IMR-90 (cell line): Measurements from ENCODE around the gene EHHADH. TPM values are rescaled to one million over a fixed set of nuclear protein-coding genes. Genes with fewer than 3 reads are reported as not detected.

Experiments used
- ATAC-seq: fragments of 200-7000 bp; cut with Tn5 transposase; 2 replicates; pipeline ENCODE4 v1.9.1; 2020; ENCODE audit warnings: low read depth, mild to moderate bottlenecking, moderate library complexity
- BruUV-seq: library from RNA; stranded (reverse); fragments of 400-500 nt; replicated peaks from 2 replicates; lab custom pipeline; 2021; lab: Mats Ljungman, UMichigan
- CTCF ChIA-PET: fragments of 300-600 bp; formaldehyde crosslinking; extraction: SDS; loops from one replicate; lab custom pipeline; 2021; ENCODE audit warnings: antibody characterized with exemption; lab: Yijun Ruan, JAX
- POLR2A ChIA-PET: fragments of 300-600 bp; sonication (Branson Sonifier 250); formaldehyde crosslinking; loops from one replicate; lab custom pipeline; 2022; ENCODE audit warnings: antibody characterized with exemption; ENCODE audit not compliant: unreplicated experiment; lab: Charles Lee
- DNase-seq: peaks from one replicate; pipeline ENCODE4 v3.0.0; 2013
- H2AFZ ChIP-seq: replicated peaks from 2 replicates; pipeline ENCODE3; 2013; ENCODE audit warnings: low read length, mild to moderate bottlenecking; ENCODE audit not compliant: poor library complexity
- H2AK5ac ChIP-seq: 2 replicates; pipeline ENCODE4 v1.6.1; 2013; ENCODE audit warnings: low read depth, low read length, inconsistent platforms
- H2AK9ac ChIP-seq: replicated peaks from 2 replicates; pipeline ENCODE3; 2013; ENCODE audit warnings: mild to moderate bottlenecking, low read depth, low read length, moderate library complexity; ENCODE audit not compliant: poor library complexity
- H2BK120ac ChIP-seq: 2 replicates; pipeline ENCODE4 v1.6.1; 2013; ENCODE audit warnings: low read depth, low read length, inconsistent platforms
- H2BK15ac ChIP-seq: 3 replicates; pipeline ENCODE4 v1.6.1; 2013; ENCODE audit warnings: low read depth, low read length, inconsistent platforms
- H2BK20ac ChIP-seq: 2 replicates; pipeline ENCODE4 v1.6.1; 2013; ENCODE audit warnings: low read depth, mild to moderate bottlenecking, inconsistent platforms, low read length, moderate library complexity
- H2BK5ac ChIP-seq: 2 replicates; pipeline ENCODE4 v1.6.1; 2013; ENCODE audit warnings: mild to moderate bottlenecking, low read depth, low read length, inconsistent platforms; ENCODE audit not compliant: poor library complexity, severe bottlenecking
- H3K14ac ChIP-seq: replicated peaks from 2 replicates; pipeline ENCODE4 v1.6.1; 2013; ENCODE audit warnings: low read depth, low read length, inconsistent platforms
- H3K18ac ChIP-seq: 2 replicates; pipeline ENCODE4 v1.6.1; 2013; ENCODE audit warnings: low read depth, low read length, control low read depth
- H3K23ac ChIP-seq: 2 replicates; pipeline ENCODE4 v1.6.1; 2013; ENCODE audit warnings: low read depth, low read length, inconsistent platforms
- H3K27ac ChIP-seq: 2 replicates; pipeline ENCODE4 v1.5.1; 2013; ENCODE audit warnings: mild to moderate bottlenecking, control low read depth, low read length; ENCODE audit not compliant: insufficient read depth
- H3K27me3 ChIP-seq: 2 replicates; pipeline ENCODE4 v1.6.1; 2013; ENCODE audit warnings: low read length; ENCODE audit not compliant: control insufficient read depth, insufficient read depth
- H3K36me3 ChIP-seq: 2 replicates; pipeline ENCODE4 v1.6.1; 2013; ENCODE audit warnings: low read length, mixed read lengths; ENCODE audit not compliant: control insufficient read depth, insufficient read depth
- H3K4ac ChIP-seq: 2 replicates; pipeline ENCODE4 v1.6.1; 2013; ENCODE audit warnings: low read depth, low read length, inconsistent platforms
- H3K4me1 ChIP-seq: 2 replicates; pipeline ENCODE4 v1.6.1; 2013; ENCODE audit warnings: low read length, mixed read lengths; ENCODE audit not compliant: control insufficient read depth, insufficient read depth
- H3K4me2 ChIP-seq: 2 replicates; pipeline ENCODE4 v1.6.1; 2013; ENCODE audit warnings: low read depth, mild to moderate bottlenecking, control low read depth, low read length, moderate library complexity
- H3K4me3 ChIP-seq: 2 replicates; pipeline ENCODE4 v1.5.1; 2013; ENCODE audit warnings: low read depth, mild to moderate bottlenecking, control low read depth, low read length, moderate library complexity; ENCODE audit not compliant: insufficient read depth
- H3K56ac ChIP-seq: 2 replicates; pipeline ENCODE4 v1.6.1; 2013; ENCODE audit warnings: low read length, inconsistent platforms; ENCODE audit not compliant: insufficient read depth; ENCODE audit errors: extremely low read depth
- H3K79me1 ChIP-seq, 2 experiments: 2 replicates each; pipeline ENCODE4 v1.6.1; 2013; ENCODE audit warnings: low read length in 2 of 2, inconsistent platforms in 1 of 2, low read depth in 1 of 2
- H3K9ac ChIP-seq: 2 replicates; pipeline ENCODE4 v1.6.1; 2013; ENCODE audit warnings: low read depth, low read length, control low read depth
- H3K9me1 ChIP-seq: 2 replicates; pipeline ENCODE4 v1.6.1; 2013; ENCODE audit warnings: low read length, inconsistent platforms; ENCODE audit not compliant: insufficient read depth
- H3K9me3 ChIP-seq: 2 replicates; pipeline ENCODE4 v1.6.1; 2013; ENCODE audit warnings: low read length; ENCODE audit not compliant: control insufficient read depth, insufficient read depth
- H4K20me1 ChIP-seq: 2 replicates; pipeline ENCODE4 v1.6.1; 2013; ENCODE audit warnings: low read length, inconsistent platforms; ENCODE audit not compliant: insufficient read depth
- H4K5ac ChIP-seq: 2 replicates; pipeline ENCODE4 v1.6.1; 2013; ENCODE audit warnings: mild to moderate bottlenecking, low read depth, low read length, control low read depth
- H4K8ac ChIP-seq, 2 experiments: 2 replicates each; pipeline ENCODE4 v1.6.1; 2013; ENCODE audit warnings: low read depth in 2 of 2, low read length in 2 of 2, control low read depth in 1 of 2, inconsistent platforms in 1 of 2
- H4K91ac ChIP-seq: 2 replicates; pipeline ENCODE4 v1.6.1; 2013; ENCODE audit warnings: low read depth, low read length, inconsistent platforms; ENCODE audit not compliant: insufficient read depth
- BHLHE40 ChIP-seq: fragments of 150-350 bp; IDR thresholded peaks from 2 replicates; pipeline ENCODE4 v1.6.1; 2016; ENCODE audit warnings: mild to moderate bottlenecking, low read depth, low read length
- CEBPB ChIP-seq: IDR thresholded peaks from 2 replicates; pipeline ENCODE4 v1.6.1; 2012; ENCODE audit warnings: low read depth, low read length, improper control_type of control experiment
- CHD1 ChIP-seq: IDR thresholded peaks from 2 replicates; pipeline ENCODE4 v1.6.1; 2012; ENCODE audit warnings: low read depth, low read length, improper control_type of control experiment
- CTCF ChIP-seq: conservative IDR thresholded peaks from 2 replicates; pipeline ENCODE4 v1.5.1; 2012; ENCODE audit warnings: mild to moderate bottlenecking, low read depth, low read length, improper control_type of control experiment
- ELK1 ChIP-seq: fragments of 150-350 bp; IDR thresholded peaks from 2 replicates; pipeline ENCODE4 v1.6.1; 2016; ENCODE audit warnings: low read depth, mild to moderate bottlenecking, low read length, moderate library complexity, borderline replicate concordance
- FOS ChIP-seq: fragments of 150-350 bp; IDR thresholded peaks from 2 replicates; pipeline ENCODE4 v1.6.1; 2016; ENCODE audit warnings: low read depth, low read length
- MAFK ChIP-seq: IDR thresholded peaks from 2 replicates; pipeline ENCODE4 v1.6.1; 2012; ENCODE audit warnings: low read depth, low read length, improper control_type of control experiment
- MAZ ChIP-seq: IDR thresholded peaks from 2 replicates; pipeline ENCODE4 v1.6.1; 2012; ENCODE audit warnings: low read depth, mild to moderate bottlenecking, low read length, improper control_type of control experiment, moderate library complexity, borderline replicate concordance
- MXI1 ChIP-seq: IDR thresholded peaks from 2 replicates; pipeline ENCODE4 v1.6.1; 2012; ENCODE audit warnings: low read depth, mild to moderate bottlenecking, low read length, moderate library complexity, borderline replicate concordance
- NFE2L2 ChIP-seq: fragments of 150-350 bp; IDR thresholded peaks from 2 replicates; pipeline ENCODE4 v1.6.1; 2016; ENCODE audit warnings: low read depth, mild to moderate bottlenecking, low read length
- POLR2A ChIP-seq: IDR thresholded peaks from 2 replicates; pipeline ENCODE4 v1.6.1; 2012; ENCODE audit warnings: mild to moderate bottlenecking, low read depth, low read length
- RAD21 ChIP-seq: IDR thresholded peaks from 2 replicates; pipeline ENCODE4 v1.6.1; 2012; ENCODE audit warnings: low read length, improper control_type of control experiment
- RCOR1 ChIP-seq: IDR thresholded peaks from 2 replicates; pipeline ENCODE4 v1.6.1; 2012; ENCODE audit warnings: mild to moderate bottlenecking, low read length, improper control_type of control experiment; ENCODE audit not compliant: insufficient replicate concordance
- RFX5 ChIP-seq: IDR thresholded peaks from 2 replicates; pipeline ENCODE4 v1.8.0; 2012; ENCODE audit warnings: low read depth, mild to moderate bottlenecking, low read length, moderate library complexity
- USF2 ChIP-seq: fragments of 150-350 bp; IDR thresholded peaks from 2 replicates; pipeline ENCODE4 v1.6.1; 2017; ENCODE audit warnings: mild to moderate bottlenecking, antibody characterized with exemption, low read length, low read depth
- WGBS, 2 experiments: methylation state at CpG; one replicate each; pipeline versions ENCODE4 v1.1.5 to v1.1.7; 2013; ENCODE audit warnings: missing lambda C conversion rate in 2 of 2; ENCODE audit not compliant: insufficient read length in 1 of 2; ENCODE audit errors: extremely low coverage in 2 of 2; 5-methylcytosine and 5-hydroxymethylcytosine counted together
- dilution Hi-C: fragments of 300-500 bp; cut with HindIII; formaldehyde crosslinking; loops from one replicate; pipeline ENCODE4 v1.14.3; 2018; ENCODE audit warnings: low sequenced_read_pairs; ENCODE audit not compliant: unreplicated experiment
- in situ Hi-C: fragments of 300-500 bp; cut with MboI; formaldehyde crosslinking; loops from 3 replicates; pipeline ENCODE4 v1.14.3; 2019; ENCODE audit warnings: low sequenced_read_pairs, inconsistent platforms, mixed read lengths
- intact Hi-C: fragments of 100-400 bp; cut with micrococcal nuclease; formaldehyde crosslinking; loops from 2 replicates; pipeline ENCODE4 v1.10.0; 2022
- polyA plus RNA-seq, 3 experiments: library from polyadenylated mRNA; depleted of rRNA; stranded (reverse); fragments of >200 nt; gene quantifications; 2 replicates each; pipeline ENCODE4 v1.2.3, GENCODE V29; 2012; ENCODE audit warnings: low replicate concordance in 1 of 3
- total RNA-seq: library from RNA; depleted of rRNA; stranded (reverse); fragments of >200 nt; gene quantifications from 2 replicates; pipeline ENCODE4 v1.2.3, GENCODE V29; 2012

Gene EHHADH
- total and polyA plus RNA-seq, 2 of the 4 experiments (the other 2 are of a cell fraction) = 2.0 to 4.7 TPM

GRCh38 chr3:185151964-185152409, 101.9 kb downstream of the EHHADH start:
- POLR2A ChIA-PET = no interaction called here
- TF ChIP-seq USF2 = no peak
- TF ChIP-seq POLR2A = no peak
- TF ChIP-seq CTCF = no peak
- no peak for TF ChIP-seq BHLHE40
- TF ChIP-seq CHD1 = no peak
- no peak for TF ChIP-seq RCOR1
- no peak for TF ChIP-seq MAZ
- TF ChIP-seq FOS = no peak
- TF ChIP-seq MXI1 = no peak
- no peak for TF ChIP-seq NFE2L2
- TF ChIP-seq RFX5 = no peak
- TF ChIP-seq RAD21 = no peak
- no peak for TF ChIP-seq CEBPB
- no peak for TF ChIP-seq ELK1
- TF ChIP-seq MAFK = no peak
- Histone ChIP-seq H3K23ac (0 out of 2 replicates have a peak overlapping the region, but pooled peaks have one; percentile 0), H4K5ac (no peak overlapping the region), H3K18ac (no peak overlapping the region), H2AFZ (peak overlapping the region; percentile 90), H3K79me1 (no peaks in the 10 kb centered on the region), H3K4me3 (peak overlapping the region; percentile 60), H4K91ac (no peak overlapping the region), H3K56ac (no peak overlapping the region), H3K9ac (no peak overlapping the region), H4K20me1 (no peaks in the 10 kb centered on the region), H2BK20ac (no peak overlapping the region), H2AK5ac (no peak overlapping the region), H2AK9ac (no peak overlapping the region), H2BK5ac (no peak overlapping the region), H3K9me1 (peaks cover 5% of the 10 kb centered on the region), H3K4ac (no peak overlapping the region), H2BK15ac (no peak overlapping the region), H3K27ac (no peak overlapping the region), H3K27me3 (peaks cover 31% of the 10 kb centered on the region), H3K4me2 (peak overlapping the region; percentile 68), H3K36me3 (no peaks in the 10 kb centered on the region), H4K8ac (no peak overlapping the region; a peak in 1 of 4 replicates), H2BK120ac (no peak overlapping the region), H3K9me3 (no peaks in the 10 kb centered on the region), H3K14ac (no peak overlapping the region), H3K4me1 (no peaks in the 10 kb centered on the region; the same call in 1 of the 2 replicates)
- no TSS peak for BruUV-seq
- intact Hi-C loops = no loop called here
- in situ Hi-C loops = no loop called here
- DNase-seq = peak; percentile 13
- 0% methylated on average over 2 of the region's 9 CpGs; no CpG with 5 or more reads in 1 of the 2 experiments for WGBS, 2 experiments
- ATAC-seq = no peak
- dilution Hi-C loops = no loop called here
- CTCF ChIA-PET = interaction anchor here (1.0 kb wide), 1 partner anchor 12 kb away, joined by 3 read pairs; no protein-coding TSS in a partner anchor
